NCI-H1436 (cell line): ENCODE results near the gene GULP1.
"Not testable (repeated sequence)": the region's sequence is repeated elsewhere in the genome, so short reads cannot be mapped to it uniquely, and the experiment has no call there.

Experiments used
- DNase-seq: peaks from one replicate; lab custom pipeline; 2025; lab: John Stamatoyannopoulos, UW

Gene GULP1

GRCh38 chr2:188416367-188416766 lies 124.7 kb downstream of the GULP1 start:
- DNase-seq: no peak

DNA sequence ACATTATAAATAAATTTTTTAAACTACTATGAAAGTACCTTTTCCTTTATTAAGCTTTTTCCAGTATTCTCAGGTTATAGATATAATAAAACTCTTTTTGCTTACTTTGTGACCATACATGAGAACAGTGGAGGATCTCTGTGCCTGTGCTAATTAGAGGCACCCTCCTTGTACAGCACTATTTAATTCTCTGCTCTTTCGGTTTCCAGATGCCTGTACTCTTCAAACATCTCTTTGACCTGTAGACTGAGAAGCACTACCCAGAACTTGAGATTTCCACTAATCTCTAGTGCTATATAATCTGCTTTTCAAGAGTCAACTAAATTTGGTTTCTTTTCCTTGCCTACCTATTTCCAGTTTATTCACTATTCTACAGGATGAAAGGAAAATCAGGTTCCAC lies 131.1 kb downstream of the GULP1 start:
- no peak for DNase-seq

GRCh38 chr2:188425266-188425665 lies 133.6 kb downstream of the GULP1 start:
- no peak for DNase-seq

DNA sequence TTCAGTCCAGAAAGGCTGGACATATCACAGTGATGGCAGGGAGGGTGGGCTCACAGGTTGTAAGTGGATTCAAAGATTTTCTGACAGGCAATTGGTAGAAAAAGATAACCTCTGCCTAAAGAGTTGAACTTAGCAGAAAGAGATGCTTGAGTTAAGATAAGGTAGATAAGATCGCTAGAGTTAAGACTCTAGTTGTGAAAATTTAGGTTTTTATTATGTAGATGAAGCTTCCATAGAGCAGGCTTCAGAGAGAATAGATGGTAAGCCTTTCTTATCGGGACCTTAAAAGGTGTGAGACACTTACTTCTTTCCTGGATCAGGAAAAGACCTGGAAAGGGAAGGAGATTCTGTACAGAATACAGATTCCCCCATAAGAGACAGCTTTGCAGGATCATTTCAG lies 134.4 kb downstream of the GULP1 start:
- no peak for DNase-seq

GRCh38 chr2:188430705-188431104 lies 139.0 kb downstream of the GULP1 start:
- no peak for DNase-seq

DNA sequence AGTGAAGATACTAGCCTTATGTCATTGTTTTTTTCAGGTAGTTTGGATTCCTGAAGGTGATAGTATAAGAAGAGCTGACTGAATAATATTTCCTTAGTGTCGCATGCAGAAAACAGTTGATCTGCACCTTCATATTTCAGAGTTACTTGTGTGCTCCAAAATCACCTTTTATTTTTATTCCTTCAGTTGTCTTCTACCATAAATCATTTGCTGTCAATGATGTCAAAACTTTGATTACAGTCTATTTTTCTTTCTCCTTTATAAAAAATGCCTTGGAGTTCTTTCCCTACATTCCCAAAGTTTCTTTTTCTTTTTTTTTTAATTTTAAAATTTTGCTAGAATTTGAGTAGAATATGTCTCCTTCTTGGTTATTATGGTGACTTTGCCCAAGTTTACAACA lies 142.3 kb downstream of the GULP1 start:
- no peak for DNase-seq

DNA sequence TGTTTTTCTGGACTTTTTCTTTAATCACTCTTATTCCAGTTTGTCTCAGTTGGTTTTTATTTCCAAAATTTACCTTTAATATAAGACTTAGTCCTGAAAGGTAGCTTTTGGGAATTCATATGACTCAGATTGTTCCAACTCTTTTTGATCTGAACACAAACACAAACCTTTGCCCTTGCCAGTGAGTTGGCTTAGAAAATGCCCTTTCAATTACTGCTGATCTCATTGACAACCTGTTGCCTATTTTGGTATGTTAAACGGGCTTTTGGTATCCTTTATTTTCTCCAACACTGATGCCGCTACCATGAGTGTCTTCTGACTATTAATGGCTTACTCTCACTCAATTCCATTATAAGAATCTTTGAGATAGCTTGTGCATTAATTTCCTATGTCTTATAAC lies 143.4 kb downstream of the GULP1 start:
- no peak for DNase-seq

GRCh38 chr2:188437537-188437936 lies 145.9 kb downstream of the GULP1 start:
- DNase-seq: no peak

DNA sequence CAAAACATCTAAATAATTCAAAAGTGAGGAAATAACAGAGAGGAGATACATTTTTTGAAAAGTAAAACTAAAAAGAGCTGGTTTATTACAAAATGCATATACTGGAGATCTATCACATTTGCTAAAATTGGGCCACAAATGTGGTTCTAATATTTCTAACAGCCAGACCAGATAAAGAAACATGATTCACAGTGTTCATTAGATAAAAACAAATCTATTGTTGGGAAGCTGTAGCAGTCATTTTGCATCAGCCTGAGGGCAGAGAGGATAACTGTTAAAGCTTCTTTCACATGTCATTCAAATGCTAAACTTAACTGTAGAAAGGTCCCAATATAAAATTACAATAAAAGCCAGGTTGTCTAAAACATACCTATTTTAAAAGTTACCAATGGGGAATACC lies 148.3 kb downstream of the GULP1 start:
- DNase-seq: no peak

DNA sequence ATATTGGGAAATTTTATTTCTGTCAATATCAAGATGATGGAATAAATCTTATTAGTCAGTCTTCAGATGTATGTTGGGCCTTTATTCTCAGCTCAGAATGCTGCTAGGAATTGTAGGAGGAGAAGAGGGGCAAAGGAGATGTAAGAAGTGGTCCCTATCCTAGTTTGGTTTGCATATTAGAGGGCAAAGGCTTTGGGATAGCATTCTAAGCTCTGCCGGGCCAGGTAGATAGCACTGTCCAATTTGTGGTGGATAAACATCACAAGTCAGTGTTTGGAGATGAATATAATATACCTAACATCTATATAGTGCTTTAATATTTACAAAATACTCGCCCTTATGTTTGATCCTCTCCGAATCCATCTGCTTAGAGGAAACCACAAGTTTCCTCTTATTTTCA lies 149.2 kb downstream of the GULP1 start:
- no peak for DNase-seq

DNA sequence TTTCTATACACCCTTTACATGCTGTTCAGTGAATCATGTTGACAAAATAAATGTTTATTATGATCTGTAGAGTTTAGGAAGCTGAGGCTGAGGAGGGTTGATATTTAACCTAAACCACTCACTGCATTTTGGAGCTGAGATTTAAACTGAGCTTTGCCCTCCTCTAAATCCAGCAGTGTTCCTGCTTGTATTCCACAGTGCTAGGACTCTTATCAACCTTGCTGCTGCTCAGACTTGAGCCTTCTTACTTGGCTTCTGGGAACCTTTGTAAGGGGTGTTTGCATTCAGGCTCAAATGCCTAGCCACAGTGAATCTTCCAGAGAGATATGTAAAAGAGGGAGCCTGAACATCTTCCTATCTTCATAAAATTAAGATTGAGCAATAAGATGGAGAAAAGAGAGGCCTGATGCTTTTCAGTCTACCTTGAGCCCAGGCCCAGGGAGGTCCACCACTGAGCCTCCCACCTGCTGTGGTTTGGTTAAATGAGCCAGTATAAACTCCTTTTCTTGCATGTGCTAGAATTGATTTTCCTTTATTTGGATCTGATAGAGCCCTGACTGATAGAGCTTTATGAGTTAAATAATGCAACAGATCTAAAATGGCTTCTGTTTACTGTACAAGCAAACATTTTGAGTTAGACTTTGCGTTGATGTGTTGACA lies 149.7 kb downstream of the GULP1 start:
- DNase-seq: no peak

GRCh38 chr2:188443207-188443606 lies 151.5 kb downstream of the GULP1 start:
- DNase-seq: no peak

- DNase-seq: no peak
These were observed 152.6 kb downstream of the GULP1 start for GRCh38 chr2:188444106-188444835.

DNA sequence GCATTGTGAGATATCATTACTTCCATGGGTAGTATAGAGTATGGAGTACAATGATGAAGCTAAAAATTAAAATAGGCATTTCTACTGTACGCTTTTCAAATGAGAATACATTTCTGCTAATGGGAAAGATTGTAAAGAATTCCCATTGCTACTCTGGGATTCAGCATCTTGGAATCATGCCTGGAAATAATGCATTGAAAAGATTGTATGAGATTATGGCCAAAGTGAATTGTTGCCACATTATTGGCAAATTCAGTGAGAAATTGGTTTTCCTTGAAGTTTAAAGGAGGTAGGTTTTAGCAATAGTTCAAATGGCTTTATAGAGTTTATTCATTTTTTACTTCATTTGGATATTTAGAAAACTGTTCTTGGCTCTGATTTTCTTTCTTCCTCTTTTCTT lies 157.9 kb downstream of the GULP1 start:
- no peak for DNase-seq

- DNase-seq: no peak
These were observed 158.3 kb downstream of the GULP1 start for GRCh38 chr2:188449971-188450370.

- no peak for DNase-seq
These were observed 159.2 kb downstream of the GULP1 start for GRCh38 chr2:188450732-188451483.

- DNase-seq: no peak
These were observed 160.4 kb downstream of the GULP1 start for GRCh38 chr2:188452084-188452483.

- no peak for DNase-seq
These were observed 164.6 kb downstream of the GULP1 start for GRCh38 chr2:188456114-188456909.

DNA sequence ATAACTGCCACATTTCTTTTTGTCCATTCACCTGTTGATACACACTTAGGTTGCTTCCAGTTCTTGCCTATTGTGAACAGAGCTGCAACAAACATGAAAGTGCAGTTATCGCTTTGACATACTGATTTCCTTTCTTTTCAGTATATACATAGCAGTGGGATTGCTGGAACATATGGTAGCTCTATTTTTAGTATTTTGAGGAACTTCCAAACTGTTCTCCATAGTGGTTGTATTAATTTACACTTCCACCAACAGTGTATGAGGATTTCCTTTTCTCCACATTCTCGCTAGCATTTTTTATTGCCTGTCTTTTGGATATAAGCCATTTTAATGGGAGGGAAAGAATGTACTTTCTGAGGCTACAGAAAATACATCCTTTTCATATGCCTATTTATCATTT lies 167.4 kb downstream of the GULP1 start:
- no peak for DNase-seq

- DNase-seq: not testable (repeated sequence)
These were observed 174.4 kb downstream of the GULP1 start for GRCh38 chr2:188466078-188466477.

DNA sequence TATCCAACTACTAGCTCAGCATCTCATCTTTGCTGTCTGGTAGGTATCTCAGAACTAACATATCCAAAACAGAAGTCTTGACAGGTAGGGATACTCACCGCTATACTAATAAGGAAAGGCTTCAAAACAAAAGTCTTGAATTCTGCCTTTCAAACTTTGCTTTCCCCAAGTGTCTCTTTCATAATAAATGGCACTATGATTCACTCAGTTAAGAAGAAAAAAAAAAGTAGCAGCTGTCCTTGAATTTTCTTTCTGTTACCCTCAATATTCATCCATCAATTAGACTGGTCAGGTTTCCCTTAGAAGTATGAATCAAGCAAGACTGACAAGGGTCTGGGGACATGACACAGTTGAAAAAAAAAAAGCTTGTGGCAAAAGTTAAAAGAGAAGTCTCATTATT lies 175.1 kb downstream of the GULP1 start:
- no peak for DNase-seq

- DNase-seq: no peak
These were observed 179.5 kb downstream of the GULP1 start for GRCh38 chr2:188471166-188471565.
